GM12878 (cell line): ENCODE measurements around the gene DAD1. TPM values are rescaled to one million over a fixed set of nuclear protein-coding genes. Genes with fewer than 3 reads are reported as not detected.

Source experiments
- ATAC-seq: fragments of 200-7000 bp; cut with Tn5 transposase; 3 replicates; pipeline ENCODE4 v1.9.1; 2020; ENCODE audit warnings: mild to moderate bottlenecking, moderate library complexity
- BruUV-seq: library from RNA; stranded (reverse); fragments of 400-500 nt; replicated peaks from 2 replicates; lab custom pipeline; 2021; lab: Mats Ljungman, UMichigan
- CTCF ChIA-PET: fragments of 300-600 bp; sonication (Branson Sonifier 250); formaldehyde crosslinking; extraction: SDS; loops from one replicate; lab custom pipeline; 2021; ENCODE audit warnings: inconsistent platforms; lab: Yijun Ruan, JAX
- POLR2A ChIA-PET: fragments of 350-600 bp; formaldehyde crosslinking; extraction: SDS; loops from one replicate; lab custom pipeline; 2021; ENCODE audit warnings: inconsistent platforms; lab: Charles Lee
- RAD21 ChIA-PET: fragments of 300-600 bp; sonication (Branson Sonifier 250); formaldehyde crosslinking; loops from one replicate; lab custom pipeline; 2023; ENCODE audit warnings: antibody characterized with exemption; ENCODE audit not compliant: unreplicated experiment; lab: Charles Lee
- SMC1A ChIA-PET: fragments of 300-600 bp; sonication (Branson Sonifier 250); formaldehyde crosslinking; loops from one replicate; lab custom pipeline; 2023; ENCODE audit not compliant: unreplicated experiment, uncharacterized antibody; lab: Charles Lee
- DNase-seq: peaks from one replicate; pipeline ENCODE4 v3.0.0-alpha.2; 2011; ENCODE audit warnings: low read depth, low spot score
- FAIRE-seq: peaks from 3 replicates; lab custom pipeline; 2011; peaks lifted over from hg19 to GRCh38; lab: Jason Lieb, UNC
- H2AFZ ChIP-seq: 2 replicates; pipeline ENCODE4 v1.6.0; 2011; ENCODE audit warnings: low read depth, low read length, control low read depth; ENCODE audit not compliant: control insufficient read depth
- H3K27ac ChIP-seq: 2 replicates; pipeline ENCODE4 v1.5.1; 2011; ENCODE audit warnings: control low read depth; ENCODE audit not compliant: control insufficient read depth, insufficient read depth
- H3K27me3 ChIP-seq, 2 experiments: replicated peaks in 1 of 2; 2 replicates each; pipeline versions ENCODE4 v1.6.0 to v1.6.1; 2011; ENCODE audit warnings: low read length in 1 of 2; ENCODE audit not compliant: control insufficient read depth in 2 of 2, insufficient read depth in 2 of 2
- H3K36me3 ChIP-seq, 2 experiments: 2 replicates each; pipeline ENCODE4 v1.5.1; 2011; ENCODE audit warnings: low read length in 1 of 2; ENCODE audit not compliant: control insufficient read depth in 2 of 2, insufficient read depth in 2 of 2
- H3K4me1 ChIP-seq: 2 replicates; pipeline ENCODE4 v1.6.1; 2011; ENCODE audit warnings: mild to moderate bottlenecking, low read length, moderate library complexity, mixed read lengths; ENCODE audit not compliant: control insufficient read depth, insufficient read depth
- H3K4me2 ChIP-seq: 2 replicates; pipeline ENCODE4 v1.6.0; 2011; ENCODE audit warnings: control low read depth; ENCODE audit not compliant: control insufficient read depth, insufficient read depth
- H3K4me3 ChIP-seq: fragments of 200-600 bp; sonication (generic); 2 replicates; pipeline ENCODE4 v1.5.1; 2016
- H3K79me2 ChIP-seq: 2 replicates; pipeline ENCODE4 v1.6.0; 2011; ENCODE audit warnings: low read length; ENCODE audit not compliant: control insufficient read depth, insufficient read depth
- H3K9ac ChIP-seq: 2 replicates; pipeline ENCODE4 v1.8.0; 2011; ENCODE audit warnings: low read length, control low read depth, mixed read lengths; ENCODE audit not compliant: control insufficient read depth, insufficient read depth
- H3K9me3 ChIP-seq: replicated peaks from 3 replicates; pipeline ENCODE4 v1.5.1; 2011; ENCODE audit warnings: mild to moderate bottlenecking, low read length; ENCODE audit not compliant: control insufficient read depth, insufficient read depth
- H4K20me1 ChIP-seq: 2 replicates; pipeline ENCODE4 v1.6.0; 2011; ENCODE audit not compliant: control insufficient read depth, insufficient read depth
- ESRRA ChIP-seq: IDR thresholded peaks from 2 replicates; pipeline ENCODE4 v1.6.1; 2012; ENCODE audit warnings: mild to moderate bottlenecking, low read length, improper control_type of control experiment
- IKZF2 ChIP-seq, 2 experiments: fragments of 450-650 bp; IDR thresholded peaks; 2 replicates each; pipeline ENCODE4 v1.6.1; 2017; ENCODE audit warnings: mild to moderate bottlenecking in 2 of 2, moderate library complexity in 2 of 2
- RFX5 ChIP-seq: IDR thresholded peaks from 2 replicates; pipeline ENCODE4 v1.6.1; 2011; ENCODE audit warnings: low read depth, low read length, improper control_type of control experiment
- ZNF24 ChIP-seq: fragments of 450-650 bp; IDR thresholded peaks from 2 replicates; pipeline ENCODE4 v1.6.1; 2017; ENCODE audit warnings: antibody characterized with exemption, mild to moderate bottlenecking
- WGBS: methylation state at CpG from one replicate; pipeline ENCODE4 v1.1.6; 2016; ENCODE audit warnings: low lambda C conversion rate; ENCODE audit not compliant: insufficient replicate concordance, insufficient coverage; ENCODE audit errors: missing lambda C conversion rate; 5-methylcytosine and 5-hydroxymethylcytosine counted together
- in situ Hi-C: fragments of 300-500 bp; cut with MboI; formaldehyde crosslinking; loops from 9 replicates; pipeline ENCODE4 v1.14.3; 2018; ENCODE audit warnings: mixed read lengths
- intact Hi-C: fragments of 100-400 bp; cut with micrococcal nuclease; formaldehyde crosslinking; loops from one replicate; pipeline ENCODE4 v1.14.2; 2022; ENCODE audit not compliant: unreplicated experiment
- polyA plus RNA-seq, 11 experiments: library from polyadenylated mRNA; depleted of rRNA in 4 of 11; unstranded in 6 of 11; stranded (reverse) in 5 of 11; fragments of >200 nt; fragmentation: Nextera tagmentation in 4 of 11; fragmentation: Illumina TruSeq in 1 of 11; extraction: Ambion mirVana in 4 of 11; extraction: Trizol in 1 of 11; gene quantifications; 1 replicate in 1 of 11; 2 replicates in 10 of 11; pipeline versions ENCODE4 v1.2.1 to v1.2.3, GENCODE V29; 2011 to 2016; ENCODE audit warnings: inconsistent platforms in 2 of 11, missing spikeins in 2 of 11, low read depth in 1 of 11
- total RNA-seq, 4 experiments: library from RNA; depleted of rRNA in 3 of 4; stranded (reverse); fragments of >200 nt in 3 of 4; fragmentation: Illumina TruSeq in 1 of 4; extraction: Trizol in 1 of 4; gene quantifications; 2 replicates each; pipeline versions ENCODE4 v1.2.1 to v1.2.3, GENCODE V29; 2013 to 2021
- TF ChIP-seq, protein P1 (sequence below): IDR thresholded peaks from 2 replicates; pipeline ENCODE4 v1.6.1; 2011; ENCODE audit warnings: borderline replicate concordance, low read depth, mild to moderate bottlenecking, moderate library complexity, low read length; ENCODE audit not compliant: insufficient read depth, poor library complexity, severe bottlenecking

Gene DAD1
- total and polyA plus RNA-seq, 10 of the 15 experiments (the other 5 are each of a cell fraction or from before 2014, with no cell fraction given), result 161 to 920 (median 319) TPM

DNA sequence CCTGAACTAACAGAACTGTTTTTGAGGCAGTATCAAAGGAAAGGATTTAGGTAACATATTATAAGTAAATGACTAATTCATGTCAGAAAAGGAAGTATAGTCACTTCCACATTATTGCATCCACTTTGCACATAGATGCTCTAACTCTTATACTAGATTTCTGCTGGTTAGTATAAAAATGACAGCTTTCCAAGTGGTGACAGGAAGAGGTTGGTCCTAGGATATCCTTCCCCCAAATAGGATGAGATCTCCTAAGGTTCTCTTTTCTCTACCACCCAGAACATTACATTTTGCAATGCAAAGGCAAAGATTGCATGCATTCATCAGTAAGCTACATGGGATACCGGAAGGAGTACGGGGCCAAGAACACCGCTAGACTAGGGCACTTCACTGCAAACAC lies 15.2 kb downstream of the DAD1 start:
- DNase-seq (no peak), ATAC-seq (no peak), FAIRE-seq (no peak)
- Histone ChIP-seq H3K27ac (no peak overlapping the region), H3K4me2 (no peak overlapping the region), H3K4me3 (no peak overlapping the region), H3K4me1 (peaks cover 13% of the 10 kb centered on the region), H3K27me3 (no peaks in the 10 kb centered on the region), H2AFZ (no peak overlapping the region), H3K79me2 (peaks cover 27% of the 10 kb centered on the region), H3K36me3 (peaks cover 1 to 14% of the 10 kb centered on the region in 2 experiments; a peak in 2 of 4 replicates), H3K9me3 (no peaks in the 10 kb centered on the region), H3K9ac (no peak overlapping the region), H4K20me1 (no peaks in the 10 kb centered on the region)
- TF ChIP-seq RFX5 (no peak), ESRRA (no peak), IKZF2 (IDR thresholded peaks at IDR 0.05) (no peak)
- CTCF ChIA-PET, result interaction anchor here (0.6 to 6.4 kb wide), 4 partner anchors 67 to 348 kb away, joined by 3 to 206 read pairs (median 64); no protein-coding TSS in a partner anchor
- WGBS, result 96% methylated on average over 3 of the region's 3 CpGs
- POLR2A ChIA-PET, result no interaction called here
- no TSS peak for BruUV-seq
- intact Hi-C loops, result loop anchor here (5.0 kb wide), 1 partner anchor 483 kb away; the partner anchor contains the start of gene CDH24
- RAD21 ChIA-PET, result interaction anchor here (0.5 to 5.7 kb wide), 3 partner anchors 26 to 203 kb away, joined by 4 to 116 read pairs (median 5); no protein-coding TSS in a partner anchor
- in situ Hi-C loops, result loop anchor here (5.0 kb wide), 4 partner anchors 78 to 408 kb away; partner anchors contain the start of gene AJUBA
- SMC1A ChIA-PET, result interaction anchor here (1.1 to 6.6 kb wide), 2 partner anchors 13 to 79 kb away, joined by 4 to 113 read pairs; no protein-coding TSS in a partner anchor

DNA sequence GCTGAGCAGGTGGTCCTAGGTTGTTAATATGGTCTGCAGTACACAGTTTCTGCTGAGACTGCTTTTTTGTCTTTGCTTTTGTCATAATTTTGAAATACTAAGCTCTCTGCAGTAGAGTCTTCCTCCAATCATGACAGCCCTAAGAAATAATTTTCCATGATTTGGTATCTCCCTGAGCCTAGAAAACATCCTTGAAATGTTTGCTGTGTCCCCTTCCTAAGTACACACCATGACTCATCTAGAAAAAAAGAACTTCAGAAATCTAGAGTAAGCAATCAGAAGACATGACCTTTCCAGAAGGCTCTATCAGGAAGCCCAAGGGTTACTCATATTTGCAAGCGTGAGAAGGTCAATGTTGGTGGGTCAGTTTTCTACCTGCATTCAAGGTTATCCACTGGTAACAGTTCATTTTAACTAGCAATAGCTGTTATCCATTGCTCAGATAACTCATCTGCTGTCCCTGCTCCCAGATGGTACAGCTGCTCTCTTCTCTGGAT lies 16.4 kb downstream of the DAD1 start:
- CTCF ChIA-PET, result interaction anchor here (0.6 to 7.6 kb wide), 16 partner anchors 12 to 441 kb away, joined by 3 to 206 read pairs (median 24); partner anchors contain the start of genes ABHD4, DAD1 and OR6J1
- no peaks in the 10 kb centered on the region for H4K20me1 ChIP-seq
- no peak for TF ChIP-seq ZNF24
- TF ChIP-seq, protein P1, sequence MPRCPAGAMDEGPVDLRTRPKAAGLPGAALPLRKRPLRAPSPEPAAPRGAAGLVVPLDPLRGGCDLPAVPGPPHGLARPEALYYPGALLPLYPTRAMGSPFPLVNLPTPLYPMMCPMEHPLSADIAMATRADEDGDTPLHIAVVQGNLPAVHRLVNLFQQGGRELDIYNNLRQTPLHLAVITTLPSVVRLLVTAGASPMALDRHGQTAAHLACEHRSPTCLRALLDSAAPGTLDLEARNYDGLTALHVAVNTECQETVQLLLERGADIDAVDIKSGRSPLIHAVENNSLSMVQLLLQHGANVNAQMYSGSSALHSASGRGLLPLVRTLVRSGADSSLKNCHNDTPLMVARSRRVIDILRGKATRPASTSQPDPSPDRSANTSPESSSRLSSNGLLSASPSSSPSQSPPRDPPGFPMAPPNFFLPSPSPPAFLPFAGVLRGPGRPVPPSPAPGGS, result peak; percentile 55
- TF ChIP-seq, all 136 proteins: peak for 1
- Histone ChIP-seq H3K79me2 (peaks cover 32% of the 10 kb centered on the region), H3K27me3 (no peaks in the 10 kb centered on the region), H3K9me3 (no peaks in the 10 kb centered on the region), H3K4me1 (peaks cover 23% of the 10 kb centered on the region), H2AFZ (no peak overlapping the region), H3K36me3 (peaks cover 1 to 12% of the 10 kb centered on the region in 2 experiments; a peak in 2 of 4 replicates), H3K27ac (no peak overlapping the region), H3K4me3 (no peak overlapping the region), H3K4me2 (no peak overlapping the region), H3K9ac (no peak overlapping the region)
- no peak for ATAC-seq
- ChIA-PET RAD21 (interaction anchor here (0.8 to 9.9 kb wide), 10 partner anchors 13 to 327 kb away, joined by 3 to 190 read pairs (median 48); partner anchors contain the start of genes ABHD4 and DAD1), SMC1A (interaction anchor here (0.6 to 6.6 kb wide), 18 partner anchors 9 to 413 kb away, joined by 3 to 134 read pairs (median 14); partner anchors contain the start of genes DAD1 and OR6J1), POLR2A (no interaction called here)
- 96% methylated on average over 1 of the region's 1 CpG for WGBS
- in situ Hi-C loops (loop anchor here (5.0 kb wide), 4 partner anchors 80 to 410 kb away; partner anchors contain the start of gene AJUBA), intact Hi-C loops (loop anchor here (5.0 kb wide), 1 partner anchor 485 kb away; the partner anchor contains the start of gene CDH24)
- BruUV-seq, result no TSS peak
- FAIRE-seq, result no peak
- DNase-seq, result no peak
